Hepatocyte (in vitro differentiated cells): ENCODE results near the gene CYP2C19. TPM values are rescaled to one million over a fixed set of nuclear protein-coding genes. Genes with fewer than 3 reads are reported as not detected.
A peak's percentile ranks its signal among the peaks of the same experiment; 100 is the strongest.

ENCODE experiments used
- DNase-seq: peaks from one replicate; pipeline ENCODE4 v3.0.0-alpha.2; 2016; ENCODE audit warnings: low spot score
- H2AFZ ChIP-seq: fragments of 200-600 bp; sonication (generic); 2 replicates; pipeline ENCODE4 v1.6.0; 2016; ENCODE audit warnings: antibody characterized with exemption, mild to moderate bottlenecking
- H3K27ac ChIP-seq: fragments of 200-600 bp; sonication (generic); 2 replicates; pipeline ENCODE4 v1.5.1; 2016; ENCODE audit warnings: mild to moderate bottlenecking
- H3K27me3 ChIP-seq: fragments of 200-600 bp; sonication (generic); 2 replicates; pipeline ENCODE4 v1.6.1; 2016
- H3K36me3 ChIP-seq: fragments of 200-600 bp; sonication (generic); replicated peaks from 2 replicates; pipeline ENCODE4 v1.5.1; 2016; ENCODE audit warnings: low read depth; ENCODE audit not compliant: insufficient read depth
- H3K4me1 ChIP-seq: fragments of 200-600 bp; sonication (generic); 2 replicates; pipeline ENCODE4 v1.5.1; 2016; ENCODE audit warnings: mild to moderate bottlenecking, moderate library complexity; ENCODE audit not compliant: insufficient read depth
- H3K4me2 ChIP-seq: fragments of 200-600 bp; sonication (generic); 2 replicates; pipeline ENCODE4 v1.6.0; 2016
- H3K4me3 ChIP-seq: fragments of 200-600 bp; sonication (generic); 2 replicates; pipeline ENCODE4 v1.5.1; 2016; ENCODE audit warnings: mild to moderate bottlenecking
- H3K79me2 ChIP-seq: fragments of 200-600 bp; sonication (generic); 2 replicates; pipeline ENCODE4 v1.6.0; 2017; ENCODE audit warnings: mild to moderate bottlenecking
- H3K9me2 ChIP-seq: fragments of 200-600 bp; sonication (generic); replicated peaks from 2 replicates; pipeline ENCODE4 v1.6.0; 2017; ENCODE audit warnings: mild to moderate bottlenecking; ENCODE audit not compliant: insufficient read depth
- H3K9me3 ChIP-seq: fragments of 200-600 bp; sonication (generic); 2 replicates; pipeline ENCODE4 v1.5.1; 2016; ENCODE audit warnings: low read depth, mild to moderate bottlenecking
- H4K20me1 ChIP-seq: fragments of 200-600 bp; sonication (generic); 2 replicates; pipeline ENCODE4 v1.6.0; 2016; ENCODE audit warnings: mild to moderate bottlenecking; ENCODE audit not compliant: insufficient read depth, poor library complexity, severe bottlenecking
- CTCF ChIP-seq: fragments of 200-600 bp; sonication (generic); IDR thresholded peaks from 2 replicates; pipeline ENCODE4 v1.5.1; 2016; ENCODE audit warnings: antibody characterized with exemption, mild to moderate bottlenecking; ENCODE audit not compliant: poor library complexity
- EZH2 ChIP-seq: fragments of 200-600 bp; sonication (generic); IDR thresholded peaks from 2 replicates; pipeline ENCODE4 v1.6.1; 2016; ENCODE audit warnings: antibody characterized with exemption, mild to moderate bottlenecking, borderline replicate concordance
- EZH2phosphoT487 ChIP-seq: fragments of 200-600 bp; sonication (generic); IDR thresholded peaks from one replicate; pipeline ENCODE4 v1.6.1; 2018; ENCODE audit warnings: antibody characterized with exemption, mild to moderate bottlenecking, low read depth, moderate library complexity; ENCODE audit not compliant: unreplicated experiment, severe bottlenecking
- WGBS: methylation state at CpG from one replicate; pipeline ENCODE4 v1.1.6; 2016; ENCODE audit warnings: low lambda C conversion rate; ENCODE audit errors: missing lambda C conversion rate; 5-methylcytosine and 5-hydroxymethylcytosine counted together
- polyA plus RNA-seq: library from polyadenylated mRNA; unstranded; fragments of >200 nt; fragmentation: Nextera tagmentation; extraction: Ambion mirVana; gene quantifications from 2 replicates; pipeline ENCODE4 v1.2.1, GENCODE V29; 2016
- total RNA-seq: library from RNA; depleted of rRNA; stranded (reverse); fragments of >200 nt; gene quantifications from 2 replicates; pipeline ENCODE4 v1.2.3, GENCODE V29; 2014

Gene CYP2C19
- total and polyA plus RNA-seq, 2 experiments from 2014 or later = 21.3 to 44.6 TPM

DNA sequence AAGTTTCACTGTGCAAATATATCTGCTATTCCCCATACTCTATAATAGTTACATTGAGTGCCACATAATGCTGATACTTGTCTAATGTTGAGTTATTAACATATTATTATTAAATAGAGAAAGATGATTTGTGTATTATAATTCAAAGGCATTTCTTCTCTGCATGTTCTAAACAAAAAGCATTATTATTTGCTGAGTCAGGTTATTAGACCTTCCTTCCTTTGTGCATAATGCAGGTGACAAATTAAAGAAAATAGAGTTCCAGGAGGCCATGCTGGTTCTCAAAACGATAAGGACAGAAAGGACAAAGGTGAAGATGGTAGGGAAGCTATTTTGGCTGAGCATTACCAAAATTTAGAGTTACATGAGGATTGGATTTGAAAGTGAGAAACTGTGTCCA, 90.6 kb downstream of the CYP2C19 start:
- whole genome bisulfite sequencing = 78% methylated on average over 1 of the region's 1 CpG
- Histone ChIP-seq H3K4me2 (no peak overlapping the region), H3K79me2 (no peaks in the 10 kb centered on the region), H4K20me1 (no peaks in the 10 kb centered on the region), H3K27me3 (no peaks in the 10 kb centered on the region), H3K4me3 (no peak overlapping the region), H2AFZ (no peak overlapping the region), H3K27ac (no peak overlapping the region), H3K4me1 (no peaks in the 10 kb centered on the region), H3K9me3 (no peaks in the 10 kb centered on the region), H3K9me2 (no peaks in the 10 kb centered on the region), H3K36me3 (no peaks in the 10 kb centered on the region)
- TF ChIP-seq EZH2phosphoT487 (no peak), CTCF (no peak)
- DNase-seq = no peak

GRCh38 chr10:94858005-94858404, 95.5 kb downstream of the CYP2C19 start:
- WGBS = 59% methylated on average over 4 of the region's 4 CpGs
- Histone ChIP-seq H3K4me2 (no peak overlapping the region), H3K27ac (no peak overlapping the region), H3K79me2 (no peaks in the 10 kb centered on the region), H3K27me3 (no peaks in the 10 kb centered on the region), H2AFZ (no peak overlapping the region), H3K9me3 (no peaks in the 10 kb centered on the region), H3K36me3 (no peaks in the 10 kb centered on the region), H3K9me2 (no peaks in the 10 kb centered on the region), H4K20me1 (no peaks in the 10 kb centered on the region), H3K4me1 (no peaks in the 10 kb centered on the region), H3K4me3 (no peak overlapping the region)
- TF ChIP-seq CTCF = no peak
- peak; percentile 5 for DNase-seq

DNA sequence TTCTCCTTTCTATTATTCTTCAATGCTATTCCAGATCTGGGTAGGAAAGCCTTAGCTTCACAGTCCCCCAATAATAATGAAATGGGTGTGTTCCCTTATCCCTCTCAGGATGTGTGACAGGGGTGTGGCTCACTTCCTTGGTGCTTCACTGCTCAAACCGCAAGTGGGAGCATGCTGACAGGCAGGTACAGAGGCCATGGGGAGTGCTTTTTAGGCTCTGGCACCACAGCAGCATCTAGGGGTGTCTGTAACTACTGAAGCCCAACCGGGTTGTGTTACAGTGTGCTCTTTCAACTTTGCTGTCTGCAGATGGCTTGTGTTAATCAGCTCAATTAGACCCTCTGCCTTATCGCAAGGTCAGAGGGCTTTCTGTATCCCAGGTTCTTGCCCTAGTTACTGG, 96.6 kb downstream of the CYP2C19 start:
- DNase-seq = no peak
- H3K27me3 ChIP-seq = no peaks in the 10 kb centered on the region
- H3K4me3 ChIP-seq = no peak overlapping the region
- WGBS = 77% methylated on average over 3 of the region's 3 CpGs
- no peaks in the 10 kb centered on the region for H3K9me2 ChIP-seq
- TF ChIP-seq EZH2phosphoT487 (no peak), CTCF (no peak), EZH2 (no peak)
- H3K79me2 ChIP-seq = no peaks in the 10 kb centered on the region
- H4K20me1 ChIP-seq = no peaks in the 10 kb centered on the region
- H3K9me3 ChIP-seq = no peaks in the 10 kb centered on the region
- H3K36me3 ChIP-seq = no peaks in the 10 kb centered on the region
- no peak overlapping the region for H3K27ac ChIP-seq
- H3K4me2 ChIP-seq = no peak overlapping the region
- no peaks in the 10 kb centered on the region for H3K4me1 ChIP-seq
- no peak overlapping the region for H2AFZ ChIP-seq

GRCh38 chr10:94878649-94879048, 116.2 kb downstream of the CYP2C19 start:
- H3K79me2 ChIP-seq = no peaks in the 10 kb centered on the region
- H3K27me3 ChIP-seq = no peaks in the 10 kb centered on the region
- H4K20me1 ChIP-seq = no peaks in the 10 kb centered on the region
- H3K9me2 ChIP-seq = no peaks in the 10 kb centered on the region
- no peaks in the 10 kb centered on the region for H3K36me3 ChIP-seq
- H3K4me2 ChIP-seq = no peak overlapping the region
- DNase-seq = no peak
- no peak overlapping the region for H3K4me3 ChIP-seq
- H3K27ac ChIP-seq = no peak overlapping the region
- no peaks in the 10 kb centered on the region for H3K4me1 ChIP-seq
- no peak overlapping the region for H2AFZ ChIP-seq
- no peaks in the 10 kb centered on the region for H3K9me3 ChIP-seq
- 87% methylated on average over 1 of the region's 1 CpG for WGBS
- TF ChIP-seq EZH2 (no peak), EZH2phosphoT487 (no peak), CTCF (no peak)
